Measurements from ENCODE around the gene CHID1.

CHID1 gene

DNA sequence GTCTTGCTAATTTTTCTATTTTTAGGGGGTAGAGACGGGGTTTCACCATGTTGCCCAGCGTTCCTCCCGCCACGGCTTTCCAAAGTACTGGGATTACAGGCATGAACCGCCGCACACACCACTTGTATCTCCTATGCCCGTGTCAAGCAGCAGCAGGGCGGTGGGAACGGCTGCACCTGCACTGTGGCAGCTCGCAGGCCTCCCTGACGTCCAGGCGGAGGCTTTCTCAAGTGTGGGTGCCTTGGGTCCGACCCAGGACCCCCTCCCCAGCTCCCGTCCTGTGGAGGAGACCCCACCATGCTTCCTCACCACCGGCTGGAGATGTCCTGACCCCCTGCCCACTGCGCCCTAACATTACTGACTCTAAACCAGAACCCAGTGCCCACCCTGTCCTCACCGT, 42.2 kb downstream of the CHID1 start:
- H3K4me1 Mint-ChIP-seq: no peaks in the 10 kb centered on the region
- H3K27me3 Mint-ChIP-seq: no peaks in the 10 kb centered on the region
- no peaks in the 10 kb centered on the region for H3K36me3 Mint-ChIP-seq
- H3K4me3 Mint-ChIP-seq: no peak overlapping the region
- H3K9me3 Mint-ChIP-seq: no peaks in the 10 kb centered on the region
- H3K27ac Mint-ChIP-seq: no peak overlapping the region

DNA sequence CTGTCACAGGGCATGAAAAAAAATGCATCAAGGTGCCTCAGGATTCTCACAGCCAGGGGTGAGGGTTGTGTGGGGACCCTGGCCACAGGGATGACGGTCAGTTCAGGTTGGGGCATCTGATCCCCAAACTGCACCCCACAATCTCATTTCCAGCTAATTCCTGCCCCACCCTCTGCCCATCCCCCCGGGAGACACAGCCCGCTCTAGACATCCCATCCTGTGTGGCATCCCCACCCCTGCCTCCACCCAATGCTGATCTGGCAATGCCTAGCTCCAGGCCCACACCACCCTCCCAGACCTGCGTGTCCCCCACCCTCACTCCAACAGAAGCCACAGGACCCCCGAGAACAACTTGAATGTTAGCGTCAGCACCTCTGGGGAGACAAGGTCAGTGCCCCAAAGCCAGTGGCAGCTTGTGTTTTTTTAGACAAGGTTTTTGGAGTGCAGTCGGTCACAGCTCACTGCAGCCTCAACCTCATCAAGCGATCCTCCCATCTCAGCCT, 42.7 kb downstream of the CHID1 start:
- no peak overlapping the region for H3K27ac Mint-ChIP-seq
- no peaks in the 10 kb centered on the region for H3K9me3 Mint-ChIP-seq
- no peaks in the 10 kb centered on the region for H3K27me3 Mint-ChIP-seq
- no peak overlapping the region for H3K4me3 Mint-ChIP-seq
- H3K4me1 Mint-ChIP-seq: no peaks in the 10 kb centered on the region
- H3K36me3 Mint-ChIP-seq: no peaks in the 10 kb centered on the region

DNA sequence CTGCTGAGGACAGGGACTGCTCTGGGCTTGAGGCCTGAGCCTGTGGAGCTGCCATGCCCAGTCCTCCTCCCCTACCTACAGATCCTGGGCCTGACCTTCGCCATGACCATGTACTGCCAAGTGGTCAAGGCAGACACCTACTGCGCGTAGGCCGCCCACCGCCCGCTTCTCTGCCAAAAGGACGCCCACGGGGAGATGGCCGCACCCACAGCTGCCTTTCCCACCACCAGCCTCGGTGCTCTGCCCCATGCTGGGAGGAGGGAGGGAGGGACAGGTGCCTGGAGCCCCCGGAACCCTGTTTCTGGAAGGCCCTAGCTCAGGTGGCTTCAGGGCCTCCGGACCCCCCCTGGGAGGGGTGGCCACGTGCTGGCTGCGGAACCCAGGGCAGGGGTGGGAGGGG, 44.1 kb downstream of the CHID1 start:
- Mint-ChIP-seq H3K27me3 (no peaks in the 10 kb centered on the region), H3K9me3 (no peaks in the 10 kb centered on the region), H3K4me1 (no peaks in the 10 kb centered on the region), H3K36me3 (no peaks in the 10 kb centered on the region), H3K27ac (no peak overlapping the region), H3K4me3 (no peak overlapping the region)

DNA sequence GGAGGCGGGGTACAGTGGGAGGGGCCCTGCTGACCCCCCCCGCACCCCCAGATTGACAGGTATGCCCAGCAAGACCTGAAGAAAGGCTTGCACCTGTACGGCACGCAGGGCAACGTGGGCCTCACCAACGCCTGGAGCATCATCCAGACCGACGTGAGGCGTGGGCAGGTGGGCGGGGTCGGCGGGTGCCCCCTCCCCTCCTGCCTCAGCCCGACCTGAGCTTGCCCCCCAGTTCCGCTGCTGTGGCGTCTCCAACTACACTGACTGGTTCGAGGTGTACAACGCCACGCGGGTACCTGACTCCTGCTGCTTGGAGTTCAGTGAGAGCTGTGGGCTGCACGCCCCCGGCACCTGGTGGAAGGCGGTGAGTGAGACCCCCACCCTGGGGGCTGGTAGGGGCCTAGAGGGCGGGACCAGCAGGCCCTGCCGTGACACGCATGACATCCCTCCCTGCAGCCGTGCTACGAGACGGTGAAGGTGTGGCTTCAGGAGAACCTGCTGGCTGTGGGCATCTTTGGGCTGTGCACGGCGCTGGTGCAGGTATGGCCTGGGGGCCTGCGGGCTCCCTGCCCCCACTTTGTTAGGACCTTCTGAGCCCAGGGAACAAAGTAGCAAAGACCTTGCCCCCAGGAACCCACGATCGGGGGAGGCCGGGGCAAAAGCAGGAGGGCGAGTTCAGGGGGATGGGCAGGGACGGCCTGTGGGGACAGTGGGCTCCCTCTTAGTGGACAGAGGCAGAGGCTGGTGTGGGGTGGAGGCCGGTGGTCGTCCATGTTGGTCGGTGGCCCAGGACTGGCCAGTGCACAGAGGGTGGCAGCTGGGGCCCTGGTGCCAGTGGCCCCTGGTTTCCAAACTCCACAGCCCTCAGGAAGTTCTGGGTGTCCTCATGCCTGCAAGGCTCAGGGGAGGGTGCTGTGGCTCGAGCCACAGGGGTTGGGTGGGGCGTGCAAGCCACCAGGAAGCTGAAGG, 44.9 kb downstream of the CHID1 start:
- Mint-ChIP-seq H3K27ac (no peak overlapping the region), H3K9me3 (no peaks in the 10 kb centered on the region), H3K4me1 (no peaks in the 10 kb centered on the region), H3K36me3 (no peaks in the 10 kb centered on the region), H3K4me3 (peak overlapping the region; percentile 15), H3K27me3 (no peaks in the 10 kb centered on the region)

DNA sequence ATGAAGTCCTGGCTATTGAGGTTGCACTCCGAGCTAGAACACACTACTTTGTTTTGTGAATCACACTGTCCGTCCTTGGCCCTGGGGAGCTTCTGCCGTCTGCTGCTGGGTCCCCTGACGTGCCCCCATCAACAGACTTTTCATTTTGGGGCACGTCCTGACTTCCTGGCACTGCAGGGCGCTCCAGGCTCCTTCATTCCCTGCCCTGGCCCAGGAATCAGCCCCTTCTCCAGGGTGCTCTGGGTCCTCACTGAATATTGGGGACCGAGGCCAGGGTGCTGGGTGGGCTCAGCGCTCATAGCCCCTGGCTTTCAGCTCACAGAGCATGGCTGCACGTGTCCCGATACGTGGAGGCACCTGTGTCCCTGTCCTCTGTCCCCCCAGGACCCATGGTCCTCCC, 45.7 kb downstream of the CHID1 start:
- Mint-ChIP-seq H3K9me3 (no peaks in the 10 kb centered on the region), H3K36me3 (no peaks in the 10 kb centered on the region), H3K27ac (no peak overlapping the region), H3K4me3 (no peak overlapping the region), H3K4me1 (no peaks in the 10 kb centered on the region), H3K27me3 (no peaks in the 10 kb centered on the region)

DNA sequence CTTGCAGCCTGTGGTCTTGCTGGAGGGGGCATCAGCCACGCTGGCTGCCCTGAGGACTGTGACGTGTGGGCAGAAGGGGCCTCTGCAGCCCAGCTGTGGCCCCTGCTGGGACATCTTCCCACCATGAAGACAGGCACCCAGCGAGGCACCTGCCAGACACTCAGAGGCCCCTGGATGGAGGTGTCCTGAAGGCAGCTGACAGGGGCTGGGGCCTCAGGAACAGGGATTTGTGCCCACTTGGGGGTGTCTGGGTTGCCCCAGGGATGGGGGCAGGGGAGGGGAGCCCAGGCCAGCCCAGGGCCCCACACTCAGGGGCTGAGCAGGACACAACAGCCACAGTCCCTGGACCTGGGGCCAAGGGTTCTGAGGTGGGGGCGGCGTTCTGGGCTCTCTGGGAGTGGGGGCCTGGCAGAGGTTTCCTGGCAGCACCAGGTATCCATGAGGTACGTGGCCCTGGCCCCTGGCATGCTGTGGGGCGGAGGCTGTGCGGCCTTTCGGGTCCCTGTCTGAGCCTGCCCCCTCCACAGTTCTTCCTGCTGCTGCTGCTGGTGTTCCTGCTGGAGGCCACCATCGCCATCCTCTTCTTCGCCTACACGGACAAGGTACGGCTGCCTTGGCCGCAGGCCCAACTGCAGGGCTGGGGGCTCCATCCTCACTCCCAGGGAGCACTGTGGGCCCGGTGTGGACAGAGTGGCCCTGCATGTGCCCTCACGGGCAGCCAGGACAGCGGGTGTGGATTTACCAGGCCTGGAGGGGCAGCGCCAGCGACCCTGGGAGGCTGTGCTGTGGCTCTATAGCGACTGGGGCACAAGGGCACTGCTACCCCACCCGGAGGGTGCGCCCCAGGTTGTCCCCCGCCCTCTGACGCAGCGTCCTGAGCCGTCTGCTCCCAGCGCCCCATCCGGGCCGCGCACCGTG, 46.4 kb downstream of the CHID1 start:
- Mint-ChIP-seq H3K27me3 (no peaks in the 10 kb centered on the region), H3K27ac (no peak overlapping the region), H3K9me3 (no peaks in the 10 kb centered on the region), H3K36me3 (no peaks in the 10 kb centered on the region), H3K4me3 (no peak overlapping the region), H3K4me1 (no peaks in the 10 kb centered on the region)

DNA sequence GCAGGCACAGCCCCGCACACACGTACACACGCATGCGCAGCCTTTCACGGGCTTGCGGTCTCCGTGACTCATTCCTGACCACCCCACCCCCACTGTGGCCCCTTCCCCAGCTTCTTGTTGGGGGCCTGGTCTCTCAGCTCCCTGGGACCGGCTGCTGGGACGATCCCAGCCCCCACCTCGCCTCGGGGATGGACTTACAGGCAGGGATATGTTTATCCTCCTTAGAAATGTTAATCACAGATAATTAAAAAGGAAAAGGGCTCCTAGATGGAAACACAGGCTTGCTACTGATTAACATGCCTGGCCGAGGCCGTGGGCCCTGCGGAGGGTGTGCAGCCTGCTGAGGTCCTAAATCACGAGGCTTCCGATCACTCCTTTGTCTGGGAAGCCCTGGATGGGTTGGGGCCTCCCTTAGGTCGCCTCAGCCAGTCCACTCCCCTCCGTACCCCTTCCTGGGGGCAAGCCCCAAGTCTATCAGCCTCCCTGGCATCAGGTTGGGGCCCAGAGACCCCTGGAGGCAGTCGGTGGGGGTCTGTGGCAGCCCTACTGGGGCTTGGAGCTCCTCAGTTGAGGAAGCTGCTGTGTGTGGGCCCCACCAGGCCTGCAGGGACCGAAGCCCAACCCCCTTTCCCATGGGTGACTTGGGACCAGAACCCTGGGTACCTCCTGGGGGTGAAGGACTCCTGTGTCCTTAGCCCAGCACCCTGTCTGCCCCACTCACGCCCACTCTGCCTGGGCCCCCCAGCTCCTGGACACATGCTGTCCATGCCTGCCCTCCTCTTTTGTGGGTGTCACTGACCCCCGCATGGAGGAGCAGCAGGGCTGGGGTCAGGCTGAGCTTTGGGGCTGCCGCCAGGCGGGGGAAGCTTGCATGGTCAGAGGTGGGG, 47.3 kb downstream of the CHID1 start:
- Mint-ChIP-seq H3K4me3 (no peak overlapping the region), H3K27ac (no peak overlapping the region), H3K9me3 (no peaks in the 10 kb centered on the region), H3K27me3 (no peaks in the 10 kb centered on the region), H3K36me3 (no peaks in the 10 kb centered on the region), H3K4me1 (no peaks in the 10 kb centered on the region)

DNA sequence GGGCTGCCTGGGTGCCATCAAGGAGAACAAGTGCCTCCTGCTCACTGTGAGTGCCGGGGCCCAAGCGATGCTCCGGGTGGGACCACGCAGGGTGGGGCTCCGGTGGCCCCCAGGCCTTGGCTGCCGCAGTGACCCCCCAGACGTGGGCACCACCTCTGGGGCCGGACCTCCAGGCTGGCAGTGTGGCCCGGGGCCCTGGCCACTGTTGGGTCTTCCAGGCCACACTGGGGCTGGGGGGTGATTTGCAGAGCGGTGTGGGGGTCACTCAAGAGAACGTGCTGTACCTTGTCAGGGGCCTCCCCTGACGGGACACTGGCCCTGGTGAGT, 48.0 kb downstream of the CHID1 start:
- H3K27me3 Mint-ChIP-seq: no peaks in the 10 kb centered on the region
- no peak overlapping the region for H3K27ac Mint-ChIP-seq
- no peaks in the 10 kb centered on the region for H3K4me1 Mint-ChIP-seq
- no peak overlapping the region for H3K4me3 Mint-ChIP-seq
- H3K36me3 Mint-ChIP-seq: no peaks in the 10 kb centered on the region
- H3K9me3 Mint-ChIP-seq: no peaks in the 10 kb centered on the region

DNA sequence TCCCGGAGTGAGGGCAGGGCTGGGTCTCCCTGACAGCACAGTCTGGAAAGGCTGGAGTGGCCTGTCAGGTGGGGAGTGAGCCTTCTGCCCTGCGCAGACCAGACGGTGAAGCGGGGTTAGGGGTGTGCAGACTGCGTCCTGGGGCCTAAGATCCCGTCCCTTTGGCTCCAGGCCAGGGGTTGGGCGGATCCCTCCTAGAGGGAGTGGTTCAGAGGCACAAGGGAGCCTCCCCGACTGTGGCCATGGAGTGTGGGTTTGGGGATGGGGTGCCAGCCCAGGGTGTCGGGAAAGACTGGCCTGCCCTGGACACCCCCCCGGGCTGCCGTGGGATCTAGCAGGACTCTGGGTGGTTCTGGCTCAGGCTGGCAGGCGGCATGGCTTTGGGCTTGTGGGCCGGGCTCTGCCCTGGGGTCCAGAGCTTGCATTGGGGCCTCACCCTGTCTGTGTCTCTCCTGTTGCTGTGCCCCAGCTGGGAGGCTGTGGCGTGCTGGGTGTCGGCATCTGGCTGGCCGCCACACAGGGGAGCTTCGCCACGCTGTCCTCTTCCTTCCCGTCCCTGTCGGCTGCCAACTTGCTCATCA, 48.4 kb downstream of the CHID1 start:
- Mint-ChIP-seq H3K4me3 (no peak overlapping the region), H3K27me3 (no peaks in the 10 kb centered on the region), H3K9me3 (no peaks in the 10 kb centered on the region), H3K36me3 (no peaks in the 10 kb centered on the region), H3K27ac (no peak overlapping the region), H3K4me1 (no peaks in the 10 kb centered on the region)

DNA sequence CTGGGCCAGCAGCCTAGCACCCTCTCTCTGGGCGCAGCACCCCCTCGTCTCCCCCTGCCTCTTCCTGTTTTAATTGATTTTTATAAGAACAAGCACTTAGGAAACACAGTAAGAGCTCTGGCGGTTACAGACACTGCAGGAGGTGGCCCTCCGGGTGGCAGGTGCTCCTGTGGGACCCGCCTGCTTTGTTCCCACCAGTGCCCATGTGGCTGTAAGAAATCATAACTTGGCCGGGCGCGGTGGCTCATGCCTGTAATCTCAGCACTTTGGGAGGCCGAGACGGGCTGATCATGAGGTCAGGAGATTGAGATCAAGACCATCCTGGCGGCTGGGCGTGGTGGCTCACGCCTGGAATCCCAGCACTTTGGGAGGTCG, 49.5 kb downstream of the CHID1 start:
- Mint-ChIP-seq H3K36me3 (no peaks in the 10 kb centered on the region), H3K4me3 (no peak overlapping the region), H3K27ac (no peak overlapping the region), H3K27me3 (no peaks in the 10 kb centered on the region), H3K4me1 (no peaks in the 10 kb centered on the region), H3K9me3 (no peaks in the 10 kb centered on the region)

DNA sequence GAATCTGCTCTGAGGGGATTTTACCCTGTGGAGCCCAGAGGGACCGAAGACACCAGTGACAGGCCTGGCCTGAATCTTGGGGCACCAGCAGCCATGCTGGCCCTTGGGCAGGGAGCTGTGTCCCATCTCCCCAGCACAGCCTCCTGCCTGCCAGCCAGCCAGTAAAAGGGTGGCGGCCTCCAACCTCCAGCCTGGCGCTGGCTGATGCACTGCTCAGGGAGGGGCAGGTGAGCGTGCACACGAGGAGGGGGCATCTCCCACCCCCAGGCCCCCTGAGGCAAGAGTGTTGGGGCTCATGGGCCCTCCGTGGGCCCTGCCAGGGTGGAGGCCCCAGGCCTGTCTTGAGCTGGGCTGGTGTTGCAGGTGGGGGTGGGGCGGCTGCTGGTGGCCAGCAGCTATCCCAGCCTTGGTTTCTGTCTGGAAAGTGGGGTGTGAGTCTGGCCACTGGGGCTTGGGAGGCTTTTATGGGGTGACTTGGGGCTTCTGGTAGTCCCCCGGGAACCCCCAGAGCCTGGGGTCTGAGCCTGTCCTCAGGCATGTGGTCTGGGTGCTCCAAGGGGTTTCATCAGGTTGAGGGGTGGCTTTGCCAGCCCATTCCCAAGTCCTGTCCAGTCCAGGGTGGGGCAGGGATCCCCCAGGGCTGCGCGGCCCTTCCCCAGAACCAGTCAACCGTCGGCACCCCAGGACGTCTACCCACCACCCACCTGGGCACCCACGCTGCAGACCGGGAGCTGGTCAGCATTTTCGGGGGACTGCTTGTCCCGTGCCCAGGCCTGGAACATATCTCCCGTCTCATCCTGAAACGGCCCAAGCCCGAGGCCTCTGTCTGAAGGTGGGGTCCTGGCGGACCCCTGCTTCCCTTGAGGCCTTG, 50.1 kb downstream of the CHID1 start:
- Mint-ChIP-seq H3K4me1 (no peaks in the 10 kb centered on the region), H3K27me3 (no peaks in the 10 kb centered on the region), H3K9me3 (no peaks in the 10 kb centered on the region), H3K27ac (no peak overlapping the region), H3K4me3 (no peak overlapping the region), H3K36me3 (no peaks in the 10 kb centered on the region)

DNA sequence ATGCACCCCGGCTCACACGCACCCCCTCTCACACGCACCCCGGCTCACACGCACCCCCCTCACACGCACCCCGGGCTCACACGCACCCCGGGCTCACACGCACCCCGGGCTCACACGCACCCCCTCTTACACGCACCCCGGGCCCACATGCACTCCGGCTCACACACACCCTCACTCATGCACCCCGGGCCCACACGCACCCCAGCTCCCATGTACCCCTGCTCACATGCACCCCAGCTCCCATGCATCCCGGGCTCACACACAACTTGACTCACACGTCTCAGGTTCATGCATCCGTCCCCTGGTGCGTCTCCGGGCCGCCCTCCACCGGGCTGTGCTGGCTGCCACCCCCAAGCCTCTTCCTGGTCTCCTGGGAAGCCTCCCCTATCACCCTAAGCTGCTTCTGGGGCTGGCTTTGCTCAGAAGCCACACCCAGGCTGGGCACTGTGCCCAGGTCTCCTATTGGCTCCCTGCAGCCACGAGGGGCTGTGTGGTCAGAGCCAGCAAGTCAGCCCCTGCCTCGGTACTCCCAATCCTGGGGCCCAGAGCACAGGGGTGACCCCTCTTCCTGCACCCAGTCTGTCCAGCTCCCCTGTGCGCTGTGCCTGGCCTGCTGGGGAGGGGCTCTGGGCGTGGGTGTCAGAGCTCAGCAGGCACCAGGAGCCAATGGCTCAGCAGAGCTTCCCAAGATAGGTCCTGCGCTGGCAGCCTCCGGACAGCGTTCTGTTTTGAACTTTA, 51.0 kb downstream of the CHID1 start:
- Mint-ChIP-seq H3K4me3 (no peak overlapping the region), H3K27me3 (no peaks in the 10 kb centered on the region), H3K9me3 (no peaks in the 10 kb centered on the region), H3K27ac (peak overlapping the region; percentile 84), H3K4me1 (no peaks in the 10 kb centered on the region), H3K36me3 (no peaks in the 10 kb centered on the region)

DNA sequence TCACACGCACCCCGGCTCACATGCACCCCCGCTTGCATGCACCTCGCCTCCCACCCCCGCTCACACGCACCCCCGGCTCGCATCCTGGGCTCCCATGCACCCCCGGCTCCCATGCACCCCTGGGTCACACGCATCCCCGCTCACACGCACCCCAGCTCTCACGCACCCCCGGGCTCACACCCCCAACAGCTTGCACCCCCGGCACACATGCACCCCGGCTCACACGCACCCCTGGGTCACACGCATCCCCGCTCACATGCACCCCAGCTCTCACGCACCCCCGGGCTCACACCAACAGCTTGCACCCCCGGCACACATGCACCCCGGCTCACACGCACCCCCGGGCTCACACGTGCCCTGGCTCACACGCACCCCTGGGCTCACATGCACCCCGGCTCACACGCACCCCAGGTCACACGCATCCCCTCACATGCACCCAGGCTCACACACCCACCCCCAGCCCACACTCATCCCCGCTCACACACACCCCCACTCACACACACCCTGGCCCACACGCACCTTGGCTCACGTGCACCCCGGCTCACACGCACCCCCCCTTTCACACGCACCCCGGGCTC, 51.8 kb downstream of the CHID1 start:
- H3K36me3 Mint-ChIP-seq: no peaks in the 10 kb centered on the region
- no peak overlapping the region for H3K27ac Mint-ChIP-seq
- no peaks in the 10 kb centered on the region for H3K9me3 Mint-ChIP-seq
- H3K4me3 Mint-ChIP-seq: no peak overlapping the region
- no peaks in the 10 kb centered on the region for H3K27me3 Mint-ChIP-seq
- H3K4me1 Mint-ChIP-seq: no peaks in the 10 kb centered on the region
